ENCODE results near the gene ACTL10. TPM values are rescaled to one million over a fixed set of nuclear protein-coding genes. Genes with fewer than 3 reads are reported as not detected.
"Not testable (repeated sequence)": the region's sequence is repeated elsewhere in the genome, so short reads cannot be mapped to it uniquely, and the experiment has no call there.

ACTL10 gene
- total and polyA plus RNA-seq, 7 donors: 0.54 to 4.5 (median 0.66) TPM

DNA sequence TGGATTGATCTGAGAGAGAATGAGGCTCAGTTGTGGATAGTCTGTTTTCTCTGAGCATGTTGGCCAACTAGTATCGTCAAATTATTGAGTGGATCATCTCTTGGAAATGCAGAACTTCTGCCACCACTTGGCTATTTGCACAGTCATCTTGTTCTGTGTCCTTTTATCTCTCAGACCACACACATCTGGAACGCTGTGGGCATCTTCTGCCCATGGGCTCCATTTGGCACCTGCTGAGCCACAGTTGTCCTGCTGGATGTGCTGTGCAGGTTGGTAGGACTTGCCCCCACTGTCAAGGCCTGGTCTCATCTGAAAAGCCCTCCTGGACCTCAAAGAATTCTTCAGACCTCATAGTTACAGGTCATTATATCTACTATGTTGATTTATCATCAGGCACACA is 21.3 kb upstream of the ACTL10 start:
- Histone ChIP-seq H3K4me1 (peaks cover 0 to 30% (median 23%) of the 10 kb centered on the region in 4 donors), H3K4me3 (no peak overlapping the region), H3K27ac (no peak overlapping the region), H3K9me3 (no peaks in the 10 kb centered on the region), H3K36me3 (peaks cover 13 to 56% (median 20%) of the 10 kb centered on the region in 4 donors), H3K27me3 (no peaks in the 10 kb centered on the region)
- intact Hi-C loops (cut with DNase I): no loop called here
- WGBS, 2 donors: 87 to 97% methylated on average over 2 of the region's 2 CpGs
- TF ChIP-seq POLR2A (IDR thresholded peaks at IDR 0.05): no peak
- TF ChIP-seq EP300 (IDR thresholded peaks at IDR 0.05): no peak
- no peak for TF ChIP-seq POLR2AphosphoS5 (IDR thresholded peaks at IDR 0.05)
- TF ChIP-seq CTCF (IDR thresholded peaks at IDR 0.05): no peak
- no peak for DNase-seq

GRCh38 chr20:33646191-33646590 is 20.6 kb upstream of the ACTL10 start:
- no peak overlapping the region for H3K27ac ChIP-seq
- DNase-seq: no peak
- no peaks in the 10 kb centered on the region for H3K27me3 ChIP-seq
- peaks cover 0 to 30% (median 23%) of the 10 kb centered on the region in 4 donors for H3K4me1 ChIP-seq
- no peaks in the 10 kb centered on the region for H3K9me3 ChIP-seq
- intact Hi-C loops (cut with DNase I): no loop called here
- no peak overlapping the region for H3K4me3 ChIP-seq
- H3K36me3 ChIP-seq: peaks cover 8 to 48% (median 17%) of the 10 kb centered on the region in 4 donors
- WGBS, 2 donors: 95% methylated on average over 5 of the region's 5 CpGs
- TF ChIP-seq POLR2AphosphoS5 (IDR thresholded peaks at IDR 0.05) (no peak), EP300 (IDR thresholded peaks at IDR 0.05) (no peak), POLR2A (IDR thresholded peaks at IDR 0.05) (no peak), CTCF (IDR thresholded peaks at IDR 0.05) (no peak)

DNA sequence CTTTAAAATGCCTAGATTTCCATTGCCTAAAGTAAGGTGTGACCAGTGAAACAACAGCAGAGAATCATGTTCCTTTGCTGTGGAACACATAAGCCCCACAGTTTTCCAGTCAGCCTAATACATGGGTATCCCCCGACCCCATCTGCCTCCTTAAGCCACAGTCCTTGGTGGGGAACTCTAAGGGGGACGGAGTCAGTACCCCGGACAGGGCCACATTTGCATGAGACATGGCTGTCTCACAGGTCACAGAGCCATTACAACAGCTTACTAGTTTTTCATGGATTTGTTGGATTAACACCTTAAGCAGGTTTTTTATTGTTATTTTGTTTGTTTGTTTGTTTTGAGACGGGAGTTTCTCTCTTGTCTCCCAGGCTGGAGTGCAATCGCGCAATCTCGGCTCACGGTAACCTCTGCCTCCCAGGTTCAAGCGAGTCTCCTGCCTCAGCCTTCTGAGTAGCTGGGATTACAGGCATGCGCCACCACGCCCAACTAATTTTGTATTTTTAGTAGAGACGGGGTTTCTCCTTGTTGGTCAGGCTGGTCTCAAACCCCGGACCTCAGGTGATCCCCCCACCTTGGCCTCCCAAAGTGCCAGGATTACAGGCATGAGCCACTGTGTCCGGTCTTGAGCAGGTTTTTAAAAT is 19.7 kb upstream of the ACTL10 start:
- H3K27me3 ChIP-seq; DNase-seq; intact Hi-C loops (cut with DNase I); H3K9me3 ChIP-seq; H3K4me3 ChIP-seq: not testable (repeated sequence)
- H3K27ac ChIP-seq: peak overlapping the region in 3 of 4 donors; percentile 51 to 66 (median 59)
- 89 to 90% methylated on average over 14 of the region's 14 CpGs for WGBS, 2 donors
- peaks cover 0 to 30% (median 23%) of the 10 kb centered on the region in 4 donors for H3K4me1 ChIP-seq
- peaks cover 8 to 40% (median 15%) of the 10 kb centered on the region in 4 donors for H3K36me3 ChIP-seq

DNA sequence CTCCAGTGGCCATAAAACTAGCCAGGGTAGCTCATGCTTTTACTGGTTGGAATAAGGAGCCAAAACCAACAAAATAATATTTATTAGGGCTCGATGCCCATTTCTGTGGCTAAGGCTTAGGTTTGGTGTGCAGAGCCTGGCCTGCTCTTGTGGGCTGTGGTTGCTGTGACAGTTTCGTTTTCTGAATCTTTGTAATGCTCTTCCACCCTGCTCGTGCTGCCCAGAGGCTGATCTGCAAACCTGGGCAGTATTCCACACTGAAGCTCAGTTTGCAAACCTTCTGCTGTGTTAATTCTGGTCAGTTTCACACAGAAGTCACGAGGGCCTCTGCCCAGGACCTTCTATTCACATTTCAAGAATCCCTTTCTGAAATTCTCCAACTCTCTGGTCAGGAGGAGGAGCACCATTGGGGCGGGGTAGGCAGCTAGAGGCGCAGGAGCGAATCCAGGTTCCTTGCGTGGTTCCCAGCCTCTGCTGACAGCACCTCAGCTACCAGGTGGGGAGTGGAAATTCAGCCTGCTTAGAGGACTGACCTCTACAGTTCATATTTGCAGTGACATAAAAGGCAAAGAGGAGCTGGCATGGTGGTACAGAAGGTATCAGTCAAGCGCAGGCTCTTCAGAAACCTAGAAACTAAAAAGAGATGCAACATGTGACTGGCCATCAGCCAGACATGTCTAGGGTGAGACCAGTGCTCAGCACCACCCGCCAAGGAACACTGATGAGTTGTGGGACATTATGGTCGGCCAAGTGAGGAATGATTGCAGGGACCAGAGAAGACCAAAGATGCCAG is 18.9 kb upstream of the ACTL10 start:
- TF ChIP-seq POLR2A (IDR thresholded peaks at IDR 0.05) (no peak), EP300 (IDR thresholded peaks at IDR 0.05) (no peak), CTCF (IDR thresholded peaks at IDR 0.05) (no peak), POLR2AphosphoS5 (IDR thresholded peaks at IDR 0.05) (no peak)
- peaks cover 8 to 33% (median 15%) of the 10 kb centered on the region in 4 donors for H3K36me3 ChIP-seq
- H3K4me3 ChIP-seq: no peak overlapping the region
- H3K27me3 ChIP-seq: no peaks in the 10 kb centered on the region
- no peaks in the 10 kb centered on the region for H3K9me3 ChIP-seq
- intact Hi-C loops (cut with DNase I): no loop called here
- 87 to 91% methylated on average over 11 of the region's 11 CpGs for WGBS, 2 donors
- H3K27ac ChIP-seq: peak overlapping the region; percentile 5 to 66 (median 55)
- no peak for DNase-seq
- H3K4me1 ChIP-seq: peaks cover 0 to 30% (median 23%) of the 10 kb centered on the region in 4 donors

DNA sequence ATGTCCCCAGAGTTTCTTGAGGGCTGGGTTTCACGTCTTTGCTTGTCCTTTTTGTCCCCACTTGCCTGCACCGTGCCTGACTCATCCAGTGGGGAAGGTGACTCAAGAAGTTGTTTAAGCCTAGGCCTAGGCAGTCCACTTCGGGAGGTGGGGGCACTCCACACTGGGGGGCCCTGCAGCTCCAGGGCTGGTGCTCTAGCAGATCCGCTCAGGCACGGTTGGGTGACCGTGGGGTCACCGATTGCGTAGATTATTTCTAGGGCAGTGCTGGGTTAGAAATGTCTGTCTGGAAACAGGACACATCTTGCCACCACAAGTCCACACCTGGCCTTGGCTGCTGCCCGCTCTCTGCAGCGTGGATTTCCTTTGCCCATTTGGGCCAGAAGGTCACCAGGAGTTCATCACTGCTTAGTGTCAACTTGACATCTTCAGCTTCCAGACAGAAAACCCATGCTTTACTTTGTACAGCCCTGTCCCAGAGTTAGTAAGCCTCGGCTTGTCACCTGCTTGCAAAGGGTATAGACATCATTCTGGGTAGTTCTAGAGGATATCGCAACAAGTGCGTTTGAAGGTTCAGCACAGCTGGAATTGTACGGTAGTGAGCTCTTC is 18.2 kb upstream of the ACTL10 start:
- DNase-seq: no peak
- intact Hi-C loops (cut with DNase I): no loop called here
- TF ChIP-seq CTCF (IDR thresholded peaks at IDR 0.05) (no peak), POLR2AphosphoS5 (IDR thresholded peaks at IDR 0.05) (peak in 3 of 4 donors; percentile 24 to 45 (median 44)), EP300 (IDR thresholded peaks at IDR 0.05) (no peak), POLR2A (IDR thresholded peaks at IDR 0.05) (no peak)
- H3K36me3 ChIP-seq: peaks cover 8 to 26% (median 15%) of the 10 kb centered on the region in 4 donors
- no peak overlapping the region for H3K4me3 ChIP-seq
- WGBS, 2 donors: 87 to 90% methylated on average over 14 of the region's 14 CpGs
- H3K27ac ChIP-seq: peak overlapping the region; percentile 5 to 66 (median 55)
- no peaks in the 10 kb centered on the region for H3K9me3 ChIP-seq
- H3K27me3 ChIP-seq: no peaks in the 10 kb centered on the region
- H3K4me1 ChIP-seq: peaks cover 0 to 37% (median 27%) of the 10 kb centered on the region in 4 donors

Measured in sigmoid colon (tissue), 7 donors.